NOMO-1 treated with dmso at 0.1 percent for 144 hours (cell line): Measurements from ENCODE around the gene AAK1.

Experiments
- DNase-seq: peaks from one replicate; lab custom pipeline; 2025; ENCODE audit not compliant: unreplicated experiment; lab: John Stamatoyannopoulos, UW

The AAK1 gene

GRCh38 chr2:69501301-69501700 is 142.2 kb downstream of the AAK1 start:
- no peak for DNase-seq

GRCh38 chr2:69499966-69500365 is 143.6 kb downstream of the AAK1 start:
- no peak for DNase-seq

GRCh38 chr2:69499242-69499641 is 144.3 kb downstream of the AAK1 start:
- peak; percentile 72 for DNase-seq

GRCh38 chr2:69495861-69496260 is 147.7 kb downstream of the AAK1 start:
- no peak for DNase-seq

- DNase-seq = no peak
Measured at GRCh38 chr2:69495008-69495407, 148.5 kb downstream of the AAK1 start.

GRCh38 chr2:69494126-69494525 is 149.4 kb downstream of the AAK1 start:
- no peak for DNase-seq

- DNase-seq = no peak
Measured at GRCh38 chr2:69493268-69493667, 150.3 kb downstream of the AAK1 start.

GRCh38 chr2:69491864-69492263 is 151.7 kb downstream of the AAK1 start:
- no peak for DNase-seq

- DNase-seq = no peak
Measured at GRCh38 chr2:69490486-69490885, 153.1 kb downstream of the AAK1 start.

GRCh38 chr2:69489793-69490192 is 153.7 kb downstream of the AAK1 start:
- peak; percentile 55 for DNase-seq

GRCh38 chr2:69483696-69484095 is 159.8 kb downstream of the AAK1 start:
- no peak for DNase-seq

- DNase-seq = no peak
Measured at GRCh38 chr2:69483024-69483423, 160.5 kb downstream of the AAK1 start.

GRCh38 chr2:69482471-69482870 is 161.1 kb downstream of the AAK1 start:
- DNase-seq = no peak

GRCh38 chr2:69481421-69481820 is 162.1 kb downstream of the AAK1 start:
- no peak for DNase-seq

GRCh38 chr2:69477627-69478026 is 165.9 kb downstream of the AAK1 start:
- DNase-seq = no peak

- DNase-seq = no peak
Measured at GRCh38 chr2:69474688-69475087, 168.9 kb downstream of the AAK1 start.

GRCh38 chr2:69471793-69472192 is 171.7 kb downstream of the AAK1 start:
- DNase-seq = no peak

GRCh38 chr2:69470911-69471310 is 172.6 kb downstream of the AAK1 start:
- DNase-seq = no peak

GRCh38 chr2:69469784-69470183 is 173.8 kb downstream of the AAK1 start:
- DNase-seq = no peak

- DNase-seq = no peak
Measured at GRCh38 chr2:69469375-69469774, 174.2 kb downstream of the AAK1 start.

GRCh38 chr2:69466728-69467127 is 176.8 kb downstream of the AAK1 start:
- no peak for DNase-seq

GRCh38 chr2:69465513-69466456 is 177.8 kb downstream of the AAK1 start:
- DNase-seq = no peak

- no peak for DNase-seq
Measured at GRCh38 chr2:69464575-69464974, 179.0 kb downstream of the AAK1 start.
